ENCODE data around the gene SERPINE3.

- TF ChIP-seq CTCF (conservative IDR thresholded peaks at IDR 0.05): no peak
- TF ChIP-seq EZH2 (IDR thresholded peaks at IDR 0.05; ENCODE audit: low read depth): no peak
These were observed 13.7 kb upstream of the SERPINE3 start for GRCh38 chr13:51325837-51326236.

All from PC-9 (cell line).